Measurements from ENCODE around the gene PLCD3. TPM values are rescaled to one million over a fixed set of nuclear protein-coding genes. Genes with fewer than 3 reads are reported as not detected.

Gene PLCD3
- total RNA-seq, 4 donors from 2014 or later, result 50.4 to 147 (median 81.8) TPM

- peak in 2 of 4 experiments; percentile 12 to 13 for TF ChIP-seq CTCF (IDR thresholded peaks at IDR 0.05)
- TF ChIP-seq POLR2AphosphoS5 (IDR thresholded peaks at IDR 0.05), result no peak
- 44 to 91% methylated on average over 4 to 6 of the region's 12 CpGs for WGBS, 2 donors (ENCODE audit: low coverage in 1 of 2)
- H3K36me3 ChIP-seq, result peaks cover 0 to 77% of the 10 kb centered on the region in 2 donors
- H3K9me3 ChIP-seq, result no peaks in the 10 kb centered on the region
- ATAC-seq, result no peak
- peak overlapping the region in 3 of 4 donors; percentile 44 to 85 (median 81) for H3K27ac ChIP-seq
- H3K4me3 ChIP-seq, result no peak overlapping the region
- H3K27me3 ChIP-seq, result no peaks in the 10 kb centered on the region
- H3K4me1 ChIP-seq, result peaks cover 0 to 78% (median 18%) of the 10 kb centered on the region in 3 donors
Measured at GRCh38 chr17:45108595-45109521, 23.5 kb downstream of the PLCD3 start.

- Histone ChIP-seq H3K36me3 (peaks cover 0 to 77% of the 10 kb centered on the region in 2 donors), H3K27me3 (no peaks in the 10 kb centered on the region), H3K9me3 (no peaks in the 10 kb centered on the region), H3K27ac (peak overlapping the region in 3 of 4 donors; percentile 49 to 85 (median 81)), H3K4me1 (peaks cover 0 to 78% (median 18%) of the 10 kb centered on the region in 3 donors), H3K4me3 (no peak overlapping the region)
- WGBS, 2 donors (ENCODE audit: low coverage in 1 of 2), result 50 to 60% methylated on average over 1 to 4 of the region's 9 CpGs
- no peak for ATAC-seq
- TF ChIP-seq EP300 (IDR thresholded peaks at IDR 0.05), result no peak
- TF ChIP-seq POLR2A (IDR thresholded peaks at IDR 0.05), result no peak
- no peak for TF ChIP-seq POLR2AphosphoS5 (IDR thresholded peaks at IDR 0.05)
- no peak for TF ChIP-seq CTCF (IDR thresholded peaks at IDR 0.05)
Measured at GRCh38 chr17:45108051-45108450, 24.3 kb downstream of the PLCD3 start.

- ATAC-seq, result no peak
- TF ChIP-seq EP300 (IDR thresholded peaks at IDR 0.05) (no peak), CTCF (IDR thresholded peaks at IDR 0.05) (no peak), POLR2A (IDR thresholded peaks at IDR 0.05) (no peak), POLR2AphosphoS5 (IDR thresholded peaks at IDR 0.05) (no peak)
- Histone ChIP-seq H3K9me3 (no peaks in the 10 kb centered on the region), H3K27me3 (no peaks in the 10 kb centered on the region), H3K4me3 (no peak overlapping the region), H3K36me3 (peaks cover 0 to 77% of the 10 kb centered on the region in 2 donors), H3K27ac (peak overlapping the region in 3 of 4 donors; percentile 49 to 85 (median 81)), H3K4me1 (peaks cover 0 to 76% (median 18%) of the 10 kb centered on the region in 3 donors)
- 42 to 45% methylated on average over 3 to 4 of the region's 13 CpGs for WGBS, 2 donors (ENCODE audit: low coverage in 1 of 2)
Measured at GRCh38 chr17:45107293-45108010, 24.9 kb downstream of the PLCD3 start.

GRCh38 chr17:45106582-45106981, 25.7 kb downstream of the PLCD3 start:
- H3K36me3 ChIP-seq, result peaks cover 0 to 80% of the 10 kb centered on the region in 2 donors

GRCh38 chr17:45106096-45106495, 26.2 kb downstream of the PLCD3 start:
- TF ChIP-seq POLR2AphosphoS5 (IDR thresholded peaks at IDR 0.05) (no peak), EP300 (IDR thresholded peaks at IDR 0.05) (no peak), CTCF (IDR thresholded peaks at IDR 0.05) (no peak), POLR2A (IDR thresholded peaks at IDR 0.05) (no peak)
- H3K27ac ChIP-seq, result peak overlapping the region in 3 of 4 donors; percentile 49 to 85 (median 81)
- H3K4me3 ChIP-seq, result no peak overlapping the region
- H3K27me3 ChIP-seq, result no peaks in the 10 kb centered on the region
- peaks cover 0 to 84% of the 10 kb centered on the region in 2 donors for H3K36me3 ChIP-seq
- ATAC-seq, result no peak
- H3K4me1 ChIP-seq, result peaks cover 0 to 63% (median 9%) of the 10 kb centered on the region in 3 donors
- H3K9me3 ChIP-seq, result no peaks in the 10 kb centered on the region
- WGBS, 2 donors (ENCODE audit: low coverage in 1 of 2), result 83 to 100% methylated on average over 2 of the region's 5 CpGs

More at GRCh38 chr17:45106582-45106981, 25.7 kb downstream of the PLCD3 start:
- H3K4me1 ChIP-seq, result peaks cover 0 to 67% (median 11%) of the 10 kb centered on the region in 3 donors
- H3K9me3 ChIP-seq, result no peaks in the 10 kb centered on the region
- no peak for ATAC-seq
- no peaks in the 10 kb centered on the region for H3K27me3 ChIP-seq
- H3K27ac ChIP-seq, result peak overlapping the region in 3 of 4 donors; percentile 49 to 85 (median 81)
- no peak for TF ChIP-seq POLR2AphosphoS5 (IDR thresholded peaks at IDR 0.05)
- no peak overlapping the region for H3K4me3 ChIP-seq
- WGBS, 2 donors (ENCODE audit: low coverage in 1 of 2), result 40% methylated on average over 2 of the region's 5 CpGs; no CpG with 5 or more reads in 1 of the 2 donors

Data from gastroesophageal sphincter (tissue), 4 donors.